ENCODE data around the gene ECM2. TPM values are rescaled to one million over a fixed set of nuclear protein-coding genes. Genes with fewer than 3 reads are reported as not detected.

The ECM2 gene
- total RNA-seq, 1 experiment from 2014 or later, result not detected

GRCh38 chr9:92468206-92468605 is 67.6 kb downstream of the ECM2 start:
- Histone ChIP-seq H3K4me1 (ENCODE audit: insufficient read depth, low read length) (no peaks in the 10 kb centered on the region), H3K27ac (ENCODE audit: insufficient read length, low read depth, low read length) (no peak overlapping the region), H2AFZ (ENCODE audit: low read length) (no peak overlapping the region), H4K20me1 (ENCODE audit: control insufficient read depth, insufficient read depth, insufficient read length) (no peaks in the 10 kb centered on the region), H3K18ac (ENCODE audit: insufficient read length, low read depth, low read length) (no peak overlapping the region), H3K23me2 (ENCODE audit: insufficient read length, low read depth, low read length, poor library complexity, severe bottlenecking) (no peaks in the 10 kb centered on the region), H3K79me1 (ENCODE audit: insufficient read depth, low read depth, low read length, poor library complexity, severe bottlenecking) (no peaks in the 10 kb centered on the region), H3K4me2 (ENCODE audit: insufficient read depth, insufficient read length, low read length) (no peak overlapping the region), H3K4ac (ENCODE audit: low read depth, low read length) (no peak overlapping the region), H4K8ac (replicated peaks; ENCODE audit: insufficient read length, low read depth, low read length) (no peak overlapping the region), H3K14ac (ENCODE audit: insufficient read depth, low read length) (no peak overlapping the region), H3K9me3 (ENCODE audit: control insufficient read depth, low read depth, low read length) (no peaks in the 10 kb centered on the region), H3K79me2 (ENCODE audit: insufficient read depth, low read length) (no peaks in the 10 kb centered on the region), H3T11ph (ENCODE audit: low read length) (no peak overlapping the region), H2BK120ac (ENCODE audit: low read depth, low read length, poor library complexity, severe bottlenecking) (no peak overlapping the region), H2BK12ac (ENCODE audit: insufficient read length, low read depth, low read length) (no peak overlapping the region), H3K27me3 (ENCODE audit: insufficient read depth, low read length) (no peaks in the 10 kb centered on the region), H4K91ac (ENCODE audit: insufficient read length, low read depth, low read length) (no peak overlapping the region), H3K56ac (ENCODE audit: insufficient read length, low read depth, low read length) (no peak overlapping the region), H2AK5ac (ENCODE audit: insufficient read length, low read length) (no peak overlapping the region), H2BK5ac (ENCODE audit: insufficient read length, low read length) (no peak overlapping the region), H2BK20ac (ENCODE audit: low read depth, low read length, poor library complexity, severe bottlenecking) (no peak overlapping the region), H3K9ac (ENCODE audit: extremely low read depth, insufficient read length, low read length) (no peak overlapping the region), H3K23ac (ENCODE audit: insufficient read length, low read depth, low read length) (no peak overlapping the region), H2BK15ac (ENCODE audit: low read depth, low read length) (no peak overlapping the region), H4K5ac (ENCODE audit: insufficient read length, low read depth, low read length) (no peak overlapping the region)
- Mint-ChIP-seq H3K4me3 (no peak overlapping the region), H3K4me1 (peaks cover 4 to 6% of the 10 kb centered on the region in 2 experiments), H3K27me3 (ENCODE audit: low read depth) (no peaks in the 10 kb centered on the region), H3K9me3 (no peaks in the 10 kb centered on the region), H3K36me3 (ENCODE audit: insufficient read depth in 1 of 3, low read depth in 3 of 3) (no peaks in the 10 kb centered on the region), H3K27ac (no peak overlapping the region; a peak in 1 of 7 replicates)
- no CpG with 5 or more reads among the region's 2 CpGs for WGBS (ENCODE audit: extremely low coverage, insufficient read length, low lambda C conversion rate)
- no peak for DNase-seq
- TF ChIP-seq CTCF (conservative IDR thresholded peaks at IDR 0.05), result no peak
